ENCODE results near the gene TATDN2. TPM values are rescaled to one million over a fixed set of nuclear protein-coding genes. Genes with fewer than 3 reads are reported as not detected.
A peak's percentile ranks its signal among the peaks of the same experiment; 100 is the strongest.
"Not testable (repeated sequence)": the region's sequence is repeated elsewhere in the genome, so short reads cannot be mapped to it uniquely, and the experiment has no call there.

Gene TATDN2
- total and polyA plus RNA-seq, 2 donors (not counting 3 experiments of a cell fraction or from before 2014, with no cell fraction given), result 10.7 to 26.8 TPM

DNA sequence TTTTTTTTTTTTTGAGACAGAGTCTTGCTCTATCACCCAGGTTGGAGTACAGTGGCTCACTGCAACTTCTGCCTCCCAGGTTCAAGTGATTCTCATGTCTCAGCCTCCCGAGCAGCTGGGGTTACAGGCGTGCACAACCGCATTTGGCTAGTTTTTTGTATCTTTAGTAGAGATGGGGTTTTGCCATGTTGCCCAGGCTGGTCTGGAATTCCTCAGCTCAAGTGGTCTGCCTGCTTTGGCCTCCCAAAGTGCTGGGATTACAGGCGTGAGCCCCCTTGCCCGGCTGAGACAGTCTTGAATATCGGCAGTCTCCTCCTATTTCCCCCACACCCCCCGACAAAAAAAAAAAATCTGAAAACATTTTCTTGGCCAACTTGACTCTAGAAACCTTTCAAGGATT lies 18.7 kb downstream of the TATDN2 start:
- FAIRE-seq; H3K27ac ChIP-seq (ENCODE audit: insufficient read depth, low read depth, low read length); H3K9ac ChIP-seq (replicated peaks; ENCODE audit: extremely low read depth, insufficient read depth, low read length); H2AFZ ChIP-seq (ENCODE audit: low read depth, low read length); H3K9me3 ChIP-seq (replicated peaks; ENCODE audit: control insufficient read depth, insufficient read depth, low read length); dilution Hi-C loops (cut with MboI; ENCODE audit: extremely low pct_ligation_motif_present, low sequenced_read_pairs); intact Hi-C loops (cut with micrococcal nuclease); BruUV-seq (replicated peaks); DNase-seq (ENCODE audit: low read depth, low spot score); H3K27me3 ChIP-seq (ENCODE audit: control insufficient read depth in 2 of 2, insufficient read depth in 2 of 2, low read length in 2 of 2); POLR2A ChIA-PET; H4K20me1 ChIP-seq (replicated peaks; ENCODE audit: control insufficient read depth, extremely low read depth, insufficient read depth, low read length); H3K9me1 ChIP-seq (replicated peaks; ENCODE audit: control insufficient read depth, extremely low read depth, insufficient read depth, low read length); H3K4me2 ChIP-seq (ENCODE audit: insufficient read depth, low read length); CTCF ChIA-PET; H3K4me3 ChIP-seq (replicated peaks in 1 of 3; ENCODE audit: insufficient read depth in 1 of 3, low read depth in 1 of 3, low read length in 3 of 3): not testable (repeated sequence)
- Histone ChIP-seq H3K79me2 (ENCODE audit: control insufficient read depth, insufficient read depth, low read length) (peaks cover 47% of the 10 kb centered on the region), H3K36me3 (ENCODE audit: control insufficient read depth in 2 of 2, extremely low read depth in 1 of 2, insufficient read depth in 2 of 2, low read length in 2 of 2) (peaks cover 12 to 14% of the 10 kb centered on the region in 2 experiments), H3K4me1 (ENCODE audit: control insufficient read depth, extremely low read depth, insufficient read depth, low read length) (peaks cover 16% of the 10 kb centered on the region)

DNA sequence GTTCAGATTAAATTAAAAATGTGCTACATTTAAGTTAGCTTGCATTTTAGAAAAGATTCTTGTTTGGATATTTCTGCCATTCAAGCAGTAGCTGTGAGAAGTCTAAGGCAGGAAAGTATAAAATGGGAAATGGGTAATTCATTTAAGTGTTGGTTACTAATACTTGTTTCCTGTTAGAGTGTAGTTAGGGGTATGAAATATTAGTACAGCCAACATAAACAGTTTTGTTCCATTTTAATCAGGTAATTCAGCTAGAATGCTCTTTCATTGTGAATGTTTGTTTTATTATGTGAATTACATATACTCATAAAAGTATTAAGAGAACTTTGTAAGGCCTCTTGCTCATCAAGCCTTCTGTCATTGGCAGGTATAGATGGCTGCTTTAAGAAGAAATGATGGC lies 19.9 kb downstream of the TATDN2 start:
- intact Hi-C loops (cut with micrococcal nuclease), result no loop called here
- FAIRE-seq (peak; percentile 72), DNase-seq (ENCODE audit: low read depth, low spot score) (peak; percentile 74)
- Histone ChIP-seq H3K36me3 (ENCODE audit: control insufficient read depth in 2 of 2, extremely low read depth in 1 of 2, insufficient read depth in 2 of 2, low read length in 2 of 2) (peaks cover 12 to 14% of the 10 kb centered on the region in 2 experiments), H3K27me3 (ENCODE audit: control insufficient read depth in 2 of 2, insufficient read depth in 2 of 2, low read length in 2 of 2) (no peaks in the 10 kb centered on the region), H3K4me3 (replicated peaks in 1 of 3; ENCODE audit: insufficient read depth in 1 of 3, low read depth in 1 of 3, low read length in 3 of 3) (no peak overlapping the region), H2AFZ (ENCODE audit: low read depth, low read length) (no peak overlapping the region), H3K4me2 (ENCODE audit: insufficient read depth, low read length) (peak overlapping the region; percentile 87), H3K4me1 (ENCODE audit: control insufficient read depth, extremely low read depth, insufficient read depth, low read length) (peaks cover 16% of the 10 kb centered on the region), H3K79me2 (ENCODE audit: control insufficient read depth, insufficient read depth, low read length) (peaks cover 45% of the 10 kb centered on the region), H3K27ac (ENCODE audit: insufficient read depth, low read depth, low read length) (peak overlapping the region; percentile 41), H3K9me3 (replicated peaks; ENCODE audit: control insufficient read depth, insufficient read depth, low read length) (no peaks in the 10 kb centered on the region), H3K9ac (replicated peaks; ENCODE audit: extremely low read depth, insufficient read depth, low read length) (no peak overlapping the region), H4K20me1 (replicated peaks; ENCODE audit: control insufficient read depth, extremely low read depth, insufficient read depth, low read length) (peaks cover 11% of the 10 kb centered on the region), H3K9me1 (replicated peaks; ENCODE audit: control insufficient read depth, extremely low read depth, insufficient read depth, low read length) (no peaks in the 10 kb centered on the region)
- POLR2A ChIA-PET, result no interaction called here
- BruUV-seq (replicated peaks), result no TSS peak
- TF ChIP-seq POLR2AphosphoS5 (IDR thresholded peaks at IDR 0.05; ENCODE audit: insufficient read depth, low read depth, low read length) (peak; percentile 25), MYC (IDR thresholded peaks at IDR 0.05; ENCODE audit: low read depth, low read length) (no peak)
- TF ChIP-seq, protein P1, sequence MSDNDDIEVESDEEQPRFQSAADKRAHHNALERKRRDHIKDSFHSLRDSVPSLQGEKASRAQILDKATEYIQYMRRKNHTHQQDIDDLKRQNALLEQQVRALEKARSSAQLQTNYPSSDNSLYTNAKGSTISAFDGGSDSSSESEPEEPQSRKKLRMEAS (IDR thresholded peaks at IDR 0.05; ENCODE audit: insufficient read depth, insufficient read length), result no peak
- dilution Hi-C loops (cut with MboI; ENCODE audit: extremely low pct_ligation_motif_present, low sequenced_read_pairs), result no loop called here
- CTCF ChIA-PET, result interaction anchor here (0.6 to 1.0 kb wide), 3 partner anchors 62 to 322 kb away, joined by 3 to 4 read pairs (median 3); no protein-coding TSS in a partner anchor
